ENCODE data around the gene FRMD3.

The FRMD3 gene

GRCh38 chr9:83538172-83538889 lies at the start of gene FRMD3:
Gene FRMD3, minus strand, starts transcription at chr9:83538401. Its CDS starts 170 bp downstream, at chr9:83538231.
- H3K4me3 ChIP-seq (ENCODE audit: low read depth, low read length), result peak within 1 kb of the TSS; percentile 86
- no peaks in the 10 kb centered on the region for H3K4me1 ChIP-seq (ENCODE audit: control insufficient read depth, insufficient read depth, low read length, unreplicated experiment)
- H3K27me3 ChIP-seq (ENCODE audit: insufficient read depth, low read length), result peaks cover 6% of the 10 kb centered on the region
- peaks cover 13% of the 10 kb centered on the region for H3K79me2 ChIP-seq (ENCODE audit: control insufficient read depth, insufficient read depth, low read length, unreplicated experiment)
- no peak within 1 kb of the TSS for H3K27ac ChIP-seq (ENCODE audit: low read depth, low read length)
- no peaks in the 10 kb centered on the region for H3K36me3 ChIP-seq (ENCODE audit: insufficient read depth, low read length)
- peak within 1 kb of the TSS; percentile 42 for H2AFZ ChIP-seq (ENCODE audit: low read length, unreplicated experiment)

DNA sequence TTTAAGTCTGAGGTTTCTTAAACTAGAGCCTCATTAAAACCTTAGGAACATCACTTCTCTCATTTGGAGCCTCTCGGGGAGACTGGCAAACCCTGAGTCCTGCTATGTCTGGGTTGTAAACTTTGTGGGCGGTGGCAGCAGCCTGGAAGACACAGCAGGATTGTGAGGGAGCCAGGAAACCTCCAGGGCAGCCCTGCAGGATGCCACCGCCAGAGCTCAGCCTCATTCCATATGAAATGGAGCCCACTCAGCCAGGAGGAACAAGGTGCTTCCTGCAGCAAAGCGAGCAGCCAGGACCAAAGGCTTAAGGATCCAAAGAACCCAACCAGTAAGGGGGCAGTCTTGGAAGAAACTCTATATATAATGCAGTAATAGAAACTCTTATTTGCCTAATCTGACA lies 46.8 kb upstream of the FRMD3 start:
- H3K27ac ChIP-seq (ENCODE audit: low read depth, low read length), result no peak overlapping the region
- H2AFZ ChIP-seq (ENCODE audit: low read length, unreplicated experiment), result no peak overlapping the region
- H3K27me3 ChIP-seq (ENCODE audit: insufficient read depth, low read length), result 0 out of 2 replicates have a peak, but pooled peaks cover 13% of the 10 kb centered on the region
- peaks cover 9% of the 10 kb centered on the region for H3K4me1 ChIP-seq (ENCODE audit: control insufficient read depth, insufficient read depth, low read length, unreplicated experiment)
- H3K36me3 ChIP-seq (ENCODE audit: insufficient read depth, low read length), result no peaks in the 10 kb centered on the region
- H3K79me2 ChIP-seq (ENCODE audit: control insufficient read depth, insufficient read depth, low read length, unreplicated experiment), result no peaks in the 10 kb centered on the region
- H3K4me3 ChIP-seq (ENCODE audit: low read depth, low read length), result no peak overlapping the region

GRCh38 chr9:83583151-83584014 lies 45.2 kb upstream of the FRMD3 start:
- Histone ChIP-seq H3K4me3 (ENCODE audit: low read depth, low read length) (no peak overlapping the region), H3K27ac (ENCODE audit: low read depth, low read length) (no peak overlapping the region), H3K79me2 (ENCODE audit: control insufficient read depth, insufficient read depth, low read length, unreplicated experiment) (no peaks in the 10 kb centered on the region), H3K4me1 (ENCODE audit: control insufficient read depth, insufficient read depth, low read length, unreplicated experiment) (peaks cover 9% of the 10 kb centered on the region), H3K27me3 (ENCODE audit: insufficient read depth, low read length) (0 out of 2 replicates have a peak, but pooled peaks cover 13% of the 10 kb centered on the region), H3K36me3 (ENCODE audit: insufficient read depth, low read length) (no peaks in the 10 kb centered on the region), H2AFZ (ENCODE audit: low read length, unreplicated experiment) (no peak overlapping the region)

DNA sequence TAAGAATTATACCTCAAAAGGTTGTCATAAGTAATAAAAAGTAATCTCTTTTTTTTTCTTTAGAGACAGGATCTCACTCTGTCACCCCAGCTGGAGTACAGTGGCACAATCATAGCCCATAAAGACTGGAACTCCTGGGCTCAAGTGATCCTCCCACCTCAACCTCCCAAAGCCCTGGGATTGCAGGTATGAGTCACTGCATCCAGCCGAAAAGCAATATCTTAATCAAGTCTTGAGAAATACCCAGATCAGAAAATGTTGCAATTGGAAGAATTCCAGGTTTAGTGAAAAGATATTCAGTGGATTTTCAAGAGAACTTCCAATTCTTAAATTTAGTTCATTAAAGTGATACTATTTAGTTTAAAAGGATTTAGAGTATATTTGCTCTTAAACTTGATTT lies 43.8 kb upstream of the FRMD3 start:
- Histone ChIP-seq H2AFZ (ENCODE audit: low read length, unreplicated experiment) (no peak overlapping the region), H3K27ac (ENCODE audit: low read depth, low read length) (no peak overlapping the region), H3K27me3 (ENCODE audit: insufficient read depth, low read length) (0 out of 2 replicates have a peak, but pooled peaks cover 13% of the 10 kb centered on the region), H3K36me3 (ENCODE audit: insufficient read depth, low read length) (no peaks in the 10 kb centered on the region), H3K4me1 (ENCODE audit: control insufficient read depth, insufficient read depth, low read length, unreplicated experiment) (peaks cover 9% of the 10 kb centered on the region), H3K79me2 (ENCODE audit: control insufficient read depth, insufficient read depth, low read length, unreplicated experiment) (no peaks in the 10 kb centered on the region), H3K4me3 (ENCODE audit: low read depth, low read length) (no peak overlapping the region)

- 0 out of 2 replicates have a peak, but pooled peaks cover under 1% of the 10 kb centered on the region for H3K27me3 ChIP-seq (ENCODE audit: insufficient read depth, low read length)
- peaks cover 5% of the 10 kb centered on the region for H3K4me1 ChIP-seq (ENCODE audit: control insufficient read depth, insufficient read depth, low read length, unreplicated experiment)
- no peaks in the 10 kb centered on the region for H3K79me2 ChIP-seq (ENCODE audit: control insufficient read depth, insufficient read depth, low read length, unreplicated experiment)
- no peak overlapping the region for H3K4me3 ChIP-seq (ENCODE audit: low read depth, low read length)
- no peak overlapping the region for H2AFZ ChIP-seq (ENCODE audit: low read length, unreplicated experiment)
- no peaks in the 10 kb centered on the region for H3K36me3 ChIP-seq (ENCODE audit: insufficient read depth, low read length)
- no peak overlapping the region for H3K27ac ChIP-seq (ENCODE audit: low read depth, low read length)
Observed at GRCh38 chr9:83574482-83574881, 36.3 kb upstream of the FRMD3 start.

- H3K79me2 ChIP-seq (ENCODE audit: control insufficient read depth, insufficient read depth, low read length, unreplicated experiment), result no peaks in the 10 kb centered on the region
- no peaks in the 10 kb centered on the region for H3K36me3 ChIP-seq (ENCODE audit: insufficient read depth, low read length)
- peak overlapping the region; percentile 51 for H2AFZ ChIP-seq (ENCODE audit: low read length, unreplicated experiment)
- H3K27me3 ChIP-seq (ENCODE audit: insufficient read depth, low read length), result 0 out of 2 replicates have a peak, but pooled peaks cover 6% of the 10 kb centered on the region
- H3K4me3 ChIP-seq (ENCODE audit: low read depth, low read length), result peak overlapping the region; percentile 9; the same call in 1 of the 2 replicates
- no peak overlapping the region for H3K27ac ChIP-seq (ENCODE audit: low read depth, low read length)
- peaks cover 5% of the 10 kb centered on the region for H3K4me1 ChIP-seq (ENCODE audit: control insufficient read depth, insufficient read depth, low read length, unreplicated experiment)
Observed at GRCh38 chr9:83572524-83572923, 34.3 kb upstream of the FRMD3 start.

- H3K4me3 ChIP-seq (ENCODE audit: low read depth, low read length), result no peak overlapping the region
- H3K79me2 ChIP-seq (ENCODE audit: control insufficient read depth, insufficient read depth, low read length, unreplicated experiment), result no peaks in the 10 kb centered on the region
- H3K4me1 ChIP-seq (ENCODE audit: control insufficient read depth, insufficient read depth, low read length, unreplicated experiment), result peaks cover 5% of the 10 kb centered on the region
- 0 out of 2 replicates have a peak, but pooled peaks cover 6% of the 10 kb centered on the region for H3K27me3 ChIP-seq (ENCODE audit: insufficient read depth, low read length)
- H2AFZ ChIP-seq (ENCODE audit: low read length, unreplicated experiment), result no peak overlapping the region
- H3K27ac ChIP-seq (ENCODE audit: low read depth, low read length), result no peak overlapping the region
- H3K36me3 ChIP-seq (ENCODE audit: insufficient read depth, low read length), result no peaks in the 10 kb centered on the region
Observed at GRCh38 chr9:83570359-83570758, 32.2 kb upstream of the FRMD3 start.

- H3K79me2 ChIP-seq (ENCODE audit: control insufficient read depth, insufficient read depth, low read length, unreplicated experiment), result no peaks in the 10 kb centered on the region
- peaks cover 5% of the 10 kb centered on the region for H3K4me1 ChIP-seq (ENCODE audit: control insufficient read depth, insufficient read depth, low read length, unreplicated experiment)
- no peak overlapping the region for H3K4me3 ChIP-seq (ENCODE audit: low read depth, low read length)
- no peaks in the 10 kb centered on the region for H3K36me3 ChIP-seq (ENCODE audit: insufficient read depth, low read length)
- no peak overlapping the region for H2AFZ ChIP-seq (ENCODE audit: low read length, unreplicated experiment)
- no peak overlapping the region for H3K27ac ChIP-seq (ENCODE audit: low read depth, low read length)
- H3K27me3 ChIP-seq (ENCODE audit: insufficient read depth, low read length), result peaks cover 13% of the 10 kb centered on the region; the same call in 1 of the 2 replicates
Observed at GRCh38 chr9:83569326-83569725, 31.1 kb upstream of the FRMD3 start.

DNA sequence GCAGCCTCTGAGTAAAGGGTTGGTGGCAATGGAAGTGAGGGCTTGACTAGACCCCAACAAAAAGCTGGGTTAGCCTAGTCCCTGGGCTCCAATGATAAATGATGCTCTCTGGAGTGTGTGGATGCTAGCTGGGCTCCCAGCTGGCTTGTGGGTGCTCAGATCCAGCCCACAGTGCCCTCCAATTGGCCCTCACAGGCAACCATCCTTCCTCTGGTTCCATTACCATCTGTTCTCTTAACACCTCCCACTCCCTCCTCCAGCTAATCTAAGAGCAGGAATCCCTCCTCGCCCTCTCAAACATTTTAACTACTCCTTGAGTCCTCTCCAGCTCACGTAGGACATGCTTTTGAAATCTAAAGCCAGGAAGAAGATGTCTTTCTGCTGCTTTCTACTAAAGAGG lies 25.2 kb upstream of the FRMD3 start:
- Histone ChIP-seq H3K79me2 (ENCODE audit: control insufficient read depth, insufficient read depth, low read length, unreplicated experiment) (no peaks in the 10 kb centered on the region), H3K36me3 (ENCODE audit: insufficient read depth, low read length) (no peaks in the 10 kb centered on the region), H2AFZ (ENCODE audit: low read length, unreplicated experiment) (no peak overlapping the region), H3K4me3 (ENCODE audit: low read depth, low read length) (no peak overlapping the region), H3K27ac (ENCODE audit: low read depth, low read length) (no peak overlapping the region), H3K27me3 (ENCODE audit: insufficient read depth, low read length) (peaks cover 14% of the 10 kb centered on the region), H3K4me1 (ENCODE audit: control insufficient read depth, insufficient read depth, low read length, unreplicated experiment) (no peaks in the 10 kb centered on the region)

- H3K27me3 ChIP-seq (ENCODE audit: insufficient read depth, low read length), result peaks cover 14% of the 10 kb centered on the region
- no peak overlapping the region for H2AFZ ChIP-seq (ENCODE audit: low read length, unreplicated experiment)
- no peaks in the 10 kb centered on the region for H3K4me1 ChIP-seq (ENCODE audit: control insufficient read depth, insufficient read depth, low read length, unreplicated experiment)
- no peaks in the 10 kb centered on the region for H3K36me3 ChIP-seq (ENCODE audit: insufficient read depth, low read length)
- no peak overlapping the region for H3K27ac ChIP-seq (ENCODE audit: low read depth, low read length)
- H3K4me3 ChIP-seq (ENCODE audit: low read depth, low read length), result no peak overlapping the region
- no peaks in the 10 kb centered on the region for H3K79me2 ChIP-seq (ENCODE audit: control insufficient read depth, insufficient read depth, low read length, unreplicated experiment)
Observed at GRCh38 chr9:83560169-83560826, 22.1 kb upstream of the FRMD3 start.

Data from ACC112 (cell line).